ENCODE measurements around the gene HMOX2.

HMOX2 gene

GRCh38 chr16:4465977-4466779, 10.0 kb upstream of the HMOX2 start:
- DNase-seq (ENCODE audit: low spot score), result no peak

- no peak for DNase-seq (ENCODE audit: low spot score)
Measured at GRCh38 chr16:4467916-4468315, 8.3 kb upstream of the HMOX2 start.

DNA sequence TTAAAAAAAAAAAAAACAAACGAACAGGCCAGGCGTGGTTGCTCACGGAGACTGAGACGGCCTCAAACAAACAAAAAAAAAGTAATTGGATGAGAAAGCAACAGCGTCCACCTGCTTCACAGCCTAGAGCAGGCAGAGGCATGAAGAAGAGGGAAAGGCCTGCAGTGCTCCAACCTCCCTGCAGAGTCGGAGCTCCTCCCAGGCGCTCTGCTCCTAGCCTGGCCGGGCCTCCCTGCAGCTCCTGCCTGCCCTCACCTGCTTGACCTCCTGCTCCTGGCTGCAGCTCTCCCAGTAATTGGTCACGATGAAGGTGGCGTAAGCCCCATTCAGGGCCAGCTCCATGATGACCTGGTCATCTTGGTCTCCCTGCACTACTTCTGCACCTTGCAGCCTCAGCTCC, 7.2 kb upstream of the HMOX2 start:
- no peak for DNase-seq (ENCODE audit: low spot score)

DNA sequence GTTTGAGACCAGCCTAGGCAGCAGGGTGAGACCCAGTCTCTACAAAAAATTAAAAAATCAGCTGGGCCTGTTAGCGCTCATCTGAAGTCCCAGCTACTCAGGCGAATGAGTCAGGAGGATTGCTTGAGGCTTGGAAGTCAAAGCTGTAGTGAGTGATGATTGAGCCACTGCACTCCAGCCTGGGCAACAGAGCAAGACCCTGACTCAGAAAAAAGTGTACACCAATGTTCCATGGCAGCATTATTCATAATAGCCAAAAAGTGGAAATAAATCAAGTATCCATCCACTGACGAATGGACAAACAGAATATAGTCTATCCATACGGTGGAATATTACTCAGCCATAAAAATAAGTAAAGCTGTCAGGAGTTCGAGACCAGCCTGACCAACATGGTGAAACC, 4.3 kb upstream of the HMOX2 start:
- no peak for DNase-seq (ENCODE audit: low spot score)

GRCh38 chr16:4472880-4473279, 3.3 kb upstream of the HMOX2 start:
- DNase-seq (ENCODE audit: low spot score), result no peak

DNA sequence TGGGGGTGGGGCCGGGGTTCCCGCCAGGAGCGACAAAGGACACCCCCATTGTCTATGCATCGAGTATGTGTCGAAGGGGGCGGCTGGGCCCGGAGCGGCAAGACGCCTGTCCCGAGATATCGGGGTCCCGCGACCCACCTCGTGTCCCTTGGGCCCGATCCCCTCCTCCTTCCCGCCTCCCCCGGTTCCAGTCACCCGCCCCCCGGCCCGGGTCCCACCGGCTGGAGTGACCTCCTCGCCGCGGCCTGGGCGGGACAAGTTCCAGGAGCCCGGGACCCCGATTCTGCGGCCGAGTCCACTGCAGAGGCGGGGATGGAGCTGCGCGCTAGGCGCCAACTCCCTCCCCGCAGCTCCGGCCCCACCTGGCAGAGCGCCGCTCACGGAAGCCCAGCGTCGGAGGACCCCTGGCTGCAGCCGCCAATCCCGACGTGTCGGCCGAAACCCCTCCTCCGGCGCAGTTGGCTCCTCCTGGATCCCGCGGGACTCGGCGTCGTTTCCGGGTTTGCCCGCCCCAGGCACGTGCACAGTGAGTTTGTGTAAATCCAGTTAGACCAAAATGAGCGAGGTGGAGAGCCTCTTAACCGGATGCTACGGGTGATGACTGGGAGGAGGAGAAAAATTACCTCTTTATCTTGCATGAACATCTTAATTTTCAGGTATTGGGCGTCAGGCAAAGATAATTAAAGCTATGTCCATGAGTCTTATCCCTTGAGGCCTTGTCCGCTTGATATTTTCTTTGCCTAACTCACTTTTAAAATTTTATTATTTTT, 1.8 kb upstream of the HMOX2 start, which contains the start of gene NMRAL1:
Gene NMRAL1 (minus strand): TSS at position 434 of the 770 bp plus-strand sequence. CDS start 493 bp downstream, outside the sequence.
- peak; percentile 30 for DNase-seq (ENCODE audit: low spot score)

DNA sequence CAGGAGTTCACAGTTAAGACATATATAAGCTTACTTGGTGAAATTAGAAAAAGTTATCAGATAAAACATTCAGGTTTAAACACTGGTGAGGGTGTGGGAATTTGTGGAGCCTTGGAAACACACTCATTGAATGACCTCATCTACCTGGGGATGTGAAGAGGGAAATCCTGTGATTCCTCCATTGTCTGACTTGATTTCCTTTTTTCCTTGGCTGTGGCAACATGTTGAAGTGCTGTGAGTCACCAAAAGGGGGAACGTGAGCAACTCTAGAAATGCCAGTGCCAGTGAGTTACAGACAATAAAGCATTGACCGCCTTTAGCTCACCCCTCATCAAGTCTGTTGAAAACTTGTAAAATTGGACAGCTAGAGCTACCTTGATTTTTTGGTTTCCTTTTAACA, 1.8 kb downstream of the HMOX2 start:
- DNase-seq (ENCODE audit: low spot score), result no peak

DNA sequence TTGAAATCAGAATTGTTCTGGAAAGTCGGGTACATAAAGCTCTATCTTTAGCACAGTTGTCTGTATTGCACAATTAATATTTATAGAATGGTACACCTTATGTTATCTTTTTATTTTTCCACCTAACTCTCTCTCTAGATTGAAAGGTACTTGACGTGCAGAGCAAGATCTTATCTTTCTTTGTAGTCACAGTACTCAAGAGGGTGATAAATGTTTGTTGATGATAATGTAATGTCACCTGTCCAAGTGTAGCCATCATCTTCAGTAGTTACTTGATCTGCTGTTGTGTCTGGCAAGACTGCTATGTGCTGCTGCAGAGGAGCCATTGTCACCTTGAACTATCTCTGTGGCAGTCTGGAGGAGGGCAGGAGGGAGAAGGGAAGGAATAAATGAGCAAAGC, 5.3 kb downstream of the HMOX2 start:
- DNase-seq (ENCODE audit: low spot score), result no peak

DNA sequence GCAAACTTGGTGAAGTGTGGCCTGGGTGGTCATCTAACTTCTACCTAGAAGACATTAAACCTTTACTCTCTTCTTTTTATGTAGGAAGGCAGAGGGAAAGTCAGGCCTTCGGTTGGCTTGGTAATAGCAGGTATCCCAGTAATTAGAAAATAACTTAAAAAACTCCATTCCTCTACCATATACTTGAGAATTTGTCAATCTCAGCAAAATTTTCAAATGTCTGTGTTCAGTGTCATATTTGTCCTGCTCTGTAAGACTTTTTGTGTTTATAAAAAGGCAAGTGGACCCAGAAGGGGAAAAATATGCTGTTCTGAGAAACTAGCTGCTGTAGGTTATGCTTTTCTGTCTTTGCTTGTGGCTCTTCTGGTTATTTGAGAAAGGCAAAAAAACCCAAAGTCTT, 5.8 kb downstream of the HMOX2 start:
- no peak for DNase-seq (ENCODE audit: low spot score)

DNA sequence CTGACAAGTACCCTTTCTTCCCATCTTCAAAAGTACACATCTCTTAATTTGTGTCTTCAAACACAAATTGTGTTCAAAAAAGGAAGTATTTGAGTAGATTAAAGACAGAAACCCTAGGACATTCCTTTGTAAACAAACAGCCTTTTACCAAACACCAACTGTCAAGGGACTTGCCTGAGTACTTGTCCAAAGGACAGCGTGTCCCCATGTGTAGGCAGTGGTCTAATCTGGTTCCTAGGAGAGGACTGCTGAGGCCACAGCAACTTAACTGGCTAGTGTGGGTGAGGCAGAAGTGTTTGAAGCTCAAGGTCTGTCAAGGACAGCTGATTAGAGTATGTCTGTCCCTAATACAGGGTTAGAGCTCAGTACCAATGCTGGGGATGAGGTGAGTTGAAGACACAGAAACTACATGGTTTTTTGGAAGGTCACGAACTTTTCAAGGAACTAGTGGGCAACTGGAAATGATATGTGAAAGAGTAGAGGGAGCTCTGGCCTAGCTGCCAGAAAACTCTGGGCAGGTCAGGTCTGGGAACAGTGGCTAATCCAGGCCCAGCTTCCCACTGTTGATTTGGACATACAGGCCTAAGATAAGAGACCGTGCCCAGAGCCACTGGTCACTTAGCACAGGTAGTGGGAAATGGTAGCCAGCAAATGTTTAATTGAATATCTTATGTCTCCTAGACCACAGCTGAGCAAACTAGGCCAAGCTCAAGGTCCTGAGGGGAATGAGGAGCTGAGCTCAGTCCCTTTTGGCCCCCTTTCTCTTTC, 10.1 kb downstream of the HMOX2 start:
- DNase-seq (ENCODE audit: low spot score), result no peak

GRCh38 chr16:4487955-4488498, 11.8 kb downstream of the HMOX2 start:
- no peak for DNase-seq (ENCODE audit: low spot score)

DNA sequence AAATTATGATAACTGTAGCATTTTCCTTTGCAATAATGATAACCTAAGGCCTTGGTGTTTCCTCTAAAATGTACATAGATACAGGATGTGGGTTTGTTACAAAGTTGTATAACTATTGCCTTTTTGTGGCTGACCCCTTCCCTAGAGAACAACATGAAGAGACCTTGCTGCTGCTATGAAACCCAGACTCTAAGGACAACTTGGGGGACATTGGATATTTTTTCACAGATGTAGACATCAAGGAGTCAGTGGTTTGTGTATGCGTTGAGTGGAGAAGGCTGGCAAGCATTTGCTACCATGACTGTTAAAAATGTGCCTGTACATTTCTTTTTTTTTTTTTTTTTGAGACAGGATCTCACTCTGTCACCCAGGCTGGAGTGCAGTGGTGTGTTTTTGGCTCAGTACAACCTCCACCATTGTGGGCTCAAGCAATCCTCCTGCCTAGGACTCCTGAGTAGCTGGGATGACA, 12.3 kb downstream of the HMOX2 start:
- DNase-seq (ENCODE audit: low spot score), result no peak

DNA sequence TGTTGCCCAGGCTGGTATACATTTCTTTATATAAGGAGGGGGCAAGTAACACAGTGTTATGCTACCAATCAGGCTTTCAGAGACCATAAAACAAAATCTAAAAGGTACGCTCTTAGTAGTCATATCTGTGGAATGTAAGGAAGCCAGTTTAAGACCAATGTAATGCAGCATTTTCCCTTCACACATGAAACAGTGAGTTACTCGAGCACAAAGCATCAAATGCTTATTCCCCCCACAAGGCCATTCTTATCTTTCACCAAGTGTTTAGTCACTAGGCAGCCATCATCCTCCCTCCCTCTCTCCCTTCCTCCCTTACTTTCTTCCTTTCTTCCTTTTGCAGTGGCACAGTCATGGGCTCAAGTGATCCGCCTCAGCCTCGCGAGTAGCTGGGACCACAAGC, 12.8 kb downstream of the HMOX2 start:
- DNase-seq (ENCODE audit: low spot score), result no peak

DNA sequence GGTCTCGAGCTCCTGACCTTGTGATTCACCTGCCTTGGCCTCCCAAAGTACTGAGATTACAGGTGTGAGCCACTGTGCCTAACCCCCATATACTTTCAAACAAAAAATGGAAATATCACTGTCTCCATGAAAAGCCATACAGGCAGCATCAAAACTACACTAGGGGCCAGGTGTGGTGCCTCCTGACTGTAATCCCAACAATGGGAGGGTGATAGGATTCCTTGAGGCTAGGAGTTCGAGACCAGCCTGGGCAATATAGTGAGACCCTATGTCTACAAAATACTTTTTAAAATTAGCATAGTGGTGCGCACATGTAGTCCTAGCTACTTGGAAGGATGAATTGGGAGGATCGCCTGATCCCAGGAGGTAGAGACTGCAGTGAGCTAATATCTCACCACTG, 15.7 kb downstream of the HMOX2 start:
- DNase-seq (ENCODE audit: low spot score), result no peak

DNA sequence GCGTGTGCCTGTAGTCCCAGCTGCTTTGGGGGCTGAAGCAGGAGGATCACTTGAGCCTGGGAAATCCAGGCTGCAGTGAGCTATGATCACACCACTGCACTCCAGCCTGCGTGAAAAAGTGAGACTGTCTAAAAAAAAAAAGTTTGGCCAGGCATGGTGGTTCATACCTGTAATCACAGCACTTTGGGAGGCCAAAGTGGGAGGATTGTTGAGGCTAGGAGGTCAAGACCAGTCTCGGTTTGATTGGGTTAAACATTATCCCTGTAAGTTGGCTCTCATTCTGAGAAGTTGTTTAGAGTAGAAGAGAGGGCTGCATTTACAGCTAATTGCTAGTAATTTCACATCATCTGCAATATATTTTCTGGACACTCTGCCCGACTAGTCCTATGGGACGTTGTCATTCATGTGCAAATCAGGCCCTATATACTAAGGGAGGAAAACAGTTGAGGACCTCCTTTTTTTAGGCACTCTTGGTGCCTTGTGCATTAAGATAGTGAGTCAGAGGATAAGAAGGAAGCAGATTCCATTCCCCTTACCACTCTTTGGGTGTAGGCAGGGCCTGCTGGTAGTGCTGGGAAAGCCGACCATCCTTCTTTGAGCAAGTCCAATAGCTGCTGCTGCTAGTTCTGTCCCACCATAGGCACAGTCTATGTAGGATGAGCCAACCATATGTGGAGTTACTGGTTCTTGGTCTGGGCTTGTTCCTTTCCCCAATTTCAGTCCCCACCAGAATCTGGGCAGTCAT, 18.7 kb downstream of the HMOX2 start:
- no peak for DNase-seq (ENCODE audit: low spot score)

- no peak for DNase-seq (ENCODE audit: low spot score)
Measured at GRCh38 chr16:4495766-4496165, 19.6 kb downstream of the HMOX2 start.

DNA sequence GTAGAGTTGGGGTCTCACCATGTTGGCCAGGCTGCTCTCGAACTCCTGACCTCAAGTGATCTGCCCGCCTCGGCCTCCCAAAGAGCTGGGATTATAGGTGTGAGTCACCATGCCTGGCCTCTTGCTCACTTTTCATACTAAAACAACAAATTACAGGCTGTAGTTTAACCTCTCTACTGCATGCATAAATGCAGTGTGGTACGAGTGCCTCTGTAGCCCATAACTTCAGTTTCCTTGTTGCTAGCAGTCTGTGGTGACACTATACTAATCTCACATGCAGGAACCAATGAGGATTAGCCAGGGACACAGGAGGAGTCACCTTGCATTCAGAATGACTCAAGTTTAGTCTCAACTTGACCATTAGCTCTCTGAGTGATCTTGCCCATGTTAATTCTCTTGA, 20.1 kb downstream of the HMOX2 start:
- no peak for DNase-seq (ENCODE audit: low spot score)

- no peak for DNase-seq (ENCODE audit: low spot score)
Measured at GRCh38 chr16:4498546-4499195, 22.5 kb downstream of the HMOX2 start.

GRCh38 chr16:4499196-4499555, 23.0 kb downstream of the HMOX2 start:
- no peak for DNase-seq (ENCODE audit: low spot score)

DNA sequence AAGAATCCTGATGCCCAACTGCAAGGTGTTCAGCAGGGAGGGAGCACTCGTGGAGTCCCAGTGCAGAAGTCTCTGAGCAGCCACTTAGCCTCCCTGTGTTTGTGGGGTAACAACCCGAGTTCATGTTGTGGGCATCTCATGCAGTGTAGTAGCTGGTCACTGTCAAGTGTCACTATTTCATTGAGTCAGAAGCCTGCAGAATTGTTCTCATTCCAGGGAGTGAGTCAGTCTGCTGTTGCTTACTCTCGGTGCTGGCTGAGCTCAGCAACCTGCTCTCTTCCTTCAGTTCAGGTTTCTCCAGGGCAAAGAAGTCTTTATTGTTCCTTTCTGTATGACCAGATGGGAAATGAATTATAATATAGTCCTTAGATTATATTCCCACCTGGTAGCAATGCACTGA, 24.1 kb downstream of the HMOX2 start:
- DNase-seq (ENCODE audit: low spot score), result no peak

GRCh38 chr16:4501071-4501478, 24.9 kb downstream of the HMOX2 start:
- no peak for DNase-seq (ENCODE audit: low spot score)
